ENCODE data around the gene CACNA2D3.

- TF ChIP-seq CTCF (IDR thresholded peaks at IDR 0.05) (no peak), POLR2AphosphoS5 (IDR thresholded peaks at IDR 0.05) (no peak), POLR2A (IDR thresholded peaks at IDR 0.05) (no peak)
Measured at GRCh38 chr3:55059027-55059629, 936.8 kb downstream of the CACNA2D3 start.
